Testis (tissue), 2 donors: ENCODE measurements around the gene PSMD9.

ENCODE experiments used
- POLR2A ChIP-seq: fragments of 450-650 bp; IDR thresholded peaks from one replicate; pipeline ENCODE4 v1.6.1; 2017; ENCODE audit warnings: antibody characterized with exemption, mild to moderate bottlenecking, moderate library complexity
- TF ChIP-seq, protein P1 (sequence below), 3 experiments: fragments of 450-650 bp in 2 of 3; fragments of 200-600 bp in 1 of 3; sonication (generic) in 1 of 3; IDR thresholded peaks; one replicate each; pipeline ENCODE4 v1.5.1; 2016 to 2019; ENCODE audit warnings: antibody characterized with exemption in 3 of 3, mild to moderate bottlenecking in 2 of 3, moderate library complexity in 1 of 3

DNA sequence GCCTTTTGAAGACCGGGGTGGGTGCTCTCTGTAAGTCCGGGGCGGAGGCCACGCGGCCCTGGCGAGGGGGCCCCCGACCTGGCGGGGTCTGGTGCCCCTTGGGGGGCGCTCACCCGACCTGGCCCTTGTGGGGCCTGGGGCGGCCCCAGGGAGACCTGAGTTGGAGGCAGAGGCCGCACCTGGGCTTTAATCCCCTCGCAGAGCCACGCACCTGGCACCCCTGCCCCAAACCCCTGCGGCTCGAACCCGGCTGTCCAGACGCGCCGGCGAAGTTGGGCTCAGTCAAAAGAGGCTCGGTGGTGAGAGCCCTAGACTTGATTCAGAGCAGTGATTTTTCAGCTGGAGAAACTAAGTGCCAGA lies 30.1 kb downstream of the PSMD9 start:
- TF ChIP-seq POLR2A = no peak
- TF ChIP-seq, protein P1, sequence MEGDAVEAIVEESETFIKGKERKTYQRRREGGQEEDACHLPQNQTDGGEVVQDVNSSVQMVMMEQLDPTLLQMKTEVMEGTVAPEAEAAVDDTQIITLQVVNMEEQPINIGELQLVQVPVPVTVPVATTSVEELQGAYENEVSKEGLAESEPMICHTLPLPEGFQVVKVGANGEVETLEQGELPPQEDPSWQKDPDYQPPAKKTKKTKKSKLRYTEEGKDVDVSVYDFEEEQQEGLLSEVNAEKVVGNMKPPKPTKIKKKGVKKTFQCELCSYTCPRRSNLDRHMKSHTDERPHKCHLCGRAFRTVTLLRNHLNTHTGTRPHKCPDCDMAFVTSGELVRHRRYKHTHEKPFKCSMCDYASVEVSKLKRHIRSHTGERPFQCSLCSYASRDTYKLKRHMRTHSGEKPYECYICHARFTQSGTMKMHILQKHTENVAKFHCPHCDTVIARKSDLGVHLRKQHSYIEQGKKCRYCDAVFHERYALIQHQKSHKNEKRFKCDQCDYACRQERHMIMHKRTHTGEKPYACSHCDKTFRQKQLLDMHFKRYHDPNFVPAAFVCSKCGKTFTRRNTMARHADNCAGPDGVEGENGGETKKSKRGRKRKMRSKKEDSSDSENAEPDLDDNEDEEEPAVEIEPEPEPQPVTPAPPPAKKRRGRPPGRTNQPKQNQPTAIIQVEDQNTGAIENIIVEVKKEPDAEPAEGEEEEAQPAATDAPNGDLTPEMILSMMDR (IDR thresholded peaks at IDR 0.05) = no peak
